Kidney (tissue), 14 donors: Measurements from ENCODE around the gene LMNA. TPM values are rescaled to one million over a fixed set of nuclear protein-coding genes. Genes with fewer than 3 reads are reported as not detected.

Experiments used
- DNase-seq, 5 donors: peaks; one replicate each; pipeline ENCODE4 v3.0.0-alpha.2; 2013 to 2020
- FAIRE-seq: peaks from 2 replicates; lab custom pipeline; 2012; peaks lifted over from hg19 to GRCh38; lab: Jason Lieb, UNC
- H3K27ac ChIP-seq, 2 donors: one replicate each; pipeline ENCODE4 v1.7.0; 2013; ENCODE audit warnings: low read depth in 2 of 2, low read length in 2 of 2, inconsistent platforms in 1 of 2
- H3K27me3 ChIP-seq: one replicate; pipeline ENCODE4 v1.7.1; 2013; ENCODE audit warnings: low read length, inconsistent platforms; ENCODE audit not compliant: control insufficient read depth, insufficient read depth
- H3K36me3 ChIP-seq, 3 donors: one replicate each; pipeline versions ENCODE4 v1.7.0 to v1.7.1; 2013; ENCODE audit warnings: low read length in 3 of 3, control low read depth in 1 of 3, inconsistent platforms in 1 of 3; ENCODE audit not compliant: insufficient read depth in 3 of 3, control insufficient read depth in 2 of 3
- H3K4me1 ChIP-seq, 3 donors: one replicate each; pipeline versions ENCODE4 v1.7.0 to v1.7.1; 2013; ENCODE audit warnings: low read length in 3 of 3, inconsistent platforms in 1 of 3, low read depth in 1 of 3; ENCODE audit not compliant: control insufficient read depth in 2 of 3, insufficient read depth in 2 of 3
- H3K4me3 ChIP-seq, 3 donors: one replicate each; pipeline versions ENCODE4 v1.7.0 to v1.8.1; 2013; ENCODE audit warnings: low read length in 3 of 3, control low read depth in 1 of 3, inconsistent platforms in 1 of 3
- H3K9ac ChIP-seq, 3 donors: one replicate each; pipeline versions ENCODE4 v1.7.0 to v1.7.1; 2013; ENCODE audit warnings: low read length in 3 of 3, control low read depth in 1 of 3, inconsistent platforms in 1 of 3
- H3K9me3 ChIP-seq, 3 donors: one replicate each; pipeline versions ENCODE4 v1.7.0 to v1.7.1; 2013; ENCODE audit warnings: low read length in 3 of 3, control low read depth in 1 of 3, inconsistent platforms in 1 of 3; ENCODE audit not compliant: control insufficient read depth in 2 of 3, insufficient read depth in 1 of 3
- CTCF ChIP-seq: IDR thresholded peaks from 3 replicates; pipeline ENCODE4 v1.5.1; 2012; ENCODE audit warnings: mild to moderate bottlenecking, moderate library complexity, borderline replicate concordance; ENCODE audit not compliant: insufficient read depth; ENCODE audit errors: extremely low read depth
- intact Hi-C: fragments of 100-400 bp; cut with DNase I; formaldehyde crosslinking; loops from one replicate; pipeline ENCODE4 v1.11.1; 2022
- polyA plus RNA-seq: library from polyadenylated mRNA; stranded (reverse); fragments of 350-450 nt; fragmentation: Illumina TruSeq; extraction: RNeasy Lipid Tissue Mini Kit (QIAGEN cat#74804); gene quantifications from one replicate; pipeline ENCODE4 v1.2.3, GENCODE V29; 2014; ENCODE audit warnings: low read depth, low replicate concordance; ENCODE audit not compliant: insufficient read depth
- total RNA-seq: library from RNA; stranded (reverse); fragmentation: NEBNext Ultra II Directional; extraction: Animal tissue kit (Norgen Biotek cat#: 25700); gene quantifications from one replicate; pipeline ENCODE4 v1.2.1, GENCODE V29; 2021
- donor health status: control.
- donor health status: control.
- donor health status: control.
- donor health status: control.
- donor health status: control.
- donor health status: DM: yes; HTN: yes; CAD: no.
- donor health status: Normal renal cell carcinoma (clear cell type).

The LMNA gene
- total and polyA plus RNA-seq, 2 donors from 2014 or later, result 145 to 384 TPM

DNA sequence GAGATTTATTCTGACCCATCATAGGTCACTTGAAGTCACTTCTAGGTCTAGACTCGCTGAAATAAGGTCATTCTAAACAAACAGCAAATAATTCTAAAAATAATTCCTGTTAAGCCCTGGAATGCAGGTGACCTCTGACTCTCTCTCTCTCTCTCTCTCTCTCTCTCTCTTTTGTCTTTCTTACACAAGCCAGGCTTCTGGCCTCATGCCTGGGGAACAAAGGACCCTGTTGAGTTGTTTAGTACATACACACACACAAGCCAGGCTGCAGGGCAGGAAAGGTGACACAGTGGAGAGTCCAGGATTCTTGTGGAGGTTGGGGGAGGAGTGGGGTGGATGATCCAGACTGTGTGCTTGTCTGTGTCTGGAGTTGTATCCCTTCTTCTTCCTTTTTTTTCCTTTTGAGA, 28.3 kb upstream of the LMNA start:
- Histone ChIP-seq H3K4me1 (peaks cover 0 to 4% (median 4%) of the 10 kb centered on the region in 3 donors), H3K4me3 (no peak overlapping the region), H3K9me3 (no peaks in the 10 kb centered on the region), H3K36me3 (no peaks in the 10 kb centered on the region), H3K27ac (peak overlapping the region in 1 of 2 donors; percentile 27), H3K9ac (no peak overlapping the region), H3K27me3 (no peaks in the 10 kb centered on the region)
- TF ChIP-seq CTCF, result no peak
- peak in 2 of 5 donors; percentile 61 to 86 for DNase-seq
- no peak for FAIRE-seq
- intact Hi-C loops, result no loop called here

GRCh38 chr1:156089704-156090103, 24.8 kb upstream of the LMNA start:
- no peaks in the 10 kb centered on the region for H3K27me3 ChIP-seq
- H3K9me3 ChIP-seq, result no peaks in the 10 kb centered on the region
- H3K4me1 ChIP-seq, result peaks cover 0 to 4% (median 0%) of the 10 kb centered on the region in 3 donors
- no peak overlapping the region for H3K9ac ChIP-seq
- TF ChIP-seq CTCF, result no peak
- DNase-seq (no peak), FAIRE-seq (no peak)
- H3K36me3 ChIP-seq, result no peaks in the 10 kb centered on the region
- H3K4me3 ChIP-seq, result no peak overlapping the region
- intact Hi-C loops, result loop anchor here (5.0 kb wide), 2 partner anchors 48 to 133 kb away; no protein-coding TSS in a partner anchor
- no peak overlapping the region for H3K27ac ChIP-seq

DNA sequence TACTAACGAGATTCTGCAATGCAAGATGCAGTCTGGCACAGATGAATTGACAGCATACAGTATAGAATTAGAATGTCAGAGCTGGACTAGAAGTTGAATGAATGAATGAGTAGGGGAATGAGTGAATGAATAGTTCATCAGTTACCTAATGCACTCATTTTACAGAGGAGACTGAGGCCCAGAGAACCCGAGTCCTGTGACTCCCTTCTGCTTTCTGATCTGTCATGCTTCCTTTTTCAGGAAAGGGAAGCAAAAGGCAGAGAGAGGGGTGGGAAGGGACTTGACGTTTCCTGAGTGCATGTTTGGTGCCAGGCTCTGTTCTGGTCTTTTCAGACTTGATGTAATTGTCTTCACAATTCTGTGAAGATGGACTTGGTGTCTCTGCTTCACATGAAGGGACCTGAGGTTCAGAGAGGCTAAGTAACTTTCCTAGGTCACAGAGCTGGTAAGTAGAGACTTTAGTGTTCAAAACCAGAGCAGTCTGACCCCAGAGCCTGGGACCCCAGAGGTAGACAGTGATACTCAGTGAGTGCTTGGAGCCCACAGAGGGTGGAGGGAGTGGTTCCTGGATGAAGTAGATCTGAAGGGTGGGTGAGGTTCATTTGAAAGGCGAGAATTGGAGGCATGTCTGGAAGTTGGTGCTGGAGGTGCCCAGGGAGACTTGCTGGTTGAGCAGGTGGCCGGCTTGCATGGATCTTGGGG, 24.2 kb upstream of the LMNA start:
- no peak overlapping the region for H3K27ac ChIP-seq
- H3K27me3 ChIP-seq, result no peaks in the 10 kb centered on the region
- no peak for DNase-seq
- peaks cover 0 to 4% (median 0%) of the 10 kb centered on the region in 3 donors for H3K4me1 ChIP-seq
- no peak for TF ChIP-seq CTCF
- H3K9ac ChIP-seq, result no peak overlapping the region
- intact Hi-C loops, result loop anchor here (5.0 kb wide), 2 partner anchors 47 to 132 kb away; no protein-coding TSS in a partner anchor
- no peaks in the 10 kb centered on the region for H3K9me3 ChIP-seq
- H3K36me3 ChIP-seq, result no peaks in the 10 kb centered on the region
- no peak overlapping the region for H3K4me3 ChIP-seq
- no peak for FAIRE-seq
